Measurements from ENCODE around the gene TAF3.

TAF3 gene

DNA sequence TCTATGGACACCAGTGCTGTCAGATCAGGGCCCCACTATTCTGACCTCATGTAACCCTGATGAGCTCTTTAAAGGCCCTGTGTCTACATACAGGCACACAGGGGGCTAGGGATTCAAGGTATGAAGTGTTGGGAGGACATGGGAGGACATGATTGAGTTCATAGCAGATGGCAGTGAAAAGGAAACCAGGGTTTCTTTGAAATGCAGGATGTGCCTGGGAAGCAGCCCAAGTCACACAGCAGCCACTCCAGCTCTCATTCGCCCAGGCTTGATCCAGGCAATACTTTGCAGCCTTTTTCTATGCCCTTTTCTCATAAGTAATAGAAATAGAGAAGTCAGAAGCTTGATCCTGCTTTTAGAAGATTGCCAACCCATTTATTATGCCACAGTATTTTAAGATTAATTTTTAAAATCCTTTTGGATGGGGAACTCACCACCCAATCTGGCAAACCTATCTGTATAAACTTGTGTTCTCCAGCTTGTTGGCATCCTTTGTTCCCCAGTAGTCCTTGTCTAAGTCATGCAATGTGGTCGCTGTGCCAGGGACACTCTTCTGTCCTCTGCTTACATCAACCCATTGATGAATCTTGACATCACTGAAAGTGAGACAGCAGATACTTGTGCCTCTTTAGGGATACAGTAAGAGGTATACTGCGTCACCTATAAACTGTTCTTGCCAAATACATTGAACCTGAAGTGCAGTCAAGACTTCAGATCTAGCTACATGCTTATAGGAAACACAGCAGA lies 95.0 kb downstream of the TAF3 start:
- no peaks in the 10 kb centered on the region for H3K36me3 ChIP-seq (ENCODE audit: insufficient read depth, low read length)
- H3K4me3 ChIP-seq (ENCODE audit: low read depth in 1 of 2, low read length in 2 of 2): no peak overlapping the region
- no peak overlapping the region for H3K27ac ChIP-seq (ENCODE audit: low read depth, low read length)
- peaks cover 5% of the 10 kb centered on the region for H3K4me1 ChIP-seq (ENCODE audit: insufficient read depth, low read length)
- H3K27me3 ChIP-seq (ENCODE audit: control insufficient read depth in 1 of 2, insufficient read depth in 2 of 2, low read length in 2 of 2): no peaks in the 10 kb centered on the region
- H3K9ac ChIP-seq (ENCODE audit: low read length): no peak overlapping the region
- H3K9me3 ChIP-seq (ENCODE audit: low read length): no peaks in the 10 kb centered on the region

DNA sequence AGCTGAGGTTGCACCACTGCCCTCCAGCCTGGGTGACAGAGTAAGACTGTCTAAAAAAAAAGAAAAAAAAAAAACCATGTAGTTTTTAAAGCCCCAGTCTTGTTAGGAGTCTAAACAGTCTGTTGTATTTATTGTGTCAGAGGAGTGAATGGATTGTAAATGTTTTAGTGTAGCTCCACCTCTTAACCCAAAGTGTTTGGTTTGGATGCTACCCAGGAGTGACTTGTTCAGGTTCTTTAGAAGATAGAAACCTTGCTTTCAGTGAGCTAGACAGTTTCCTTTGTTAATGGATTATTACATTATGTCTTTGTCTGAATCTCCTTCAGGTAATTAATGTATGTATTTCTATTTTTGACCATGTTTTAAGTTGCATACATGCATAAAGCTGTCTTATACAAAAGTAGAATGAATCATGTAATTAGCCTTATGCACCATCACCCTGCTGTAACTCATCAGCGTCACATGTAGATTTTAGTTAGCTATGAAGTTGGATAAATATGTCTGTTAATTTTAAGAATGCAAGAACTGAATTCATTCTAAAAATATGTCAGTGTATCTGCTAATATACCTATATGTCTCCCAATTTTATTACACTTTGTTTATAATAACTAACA lies 97.7 kb downstream of the TAF3 start:
- Histone ChIP-seq H3K27me3 (ENCODE audit: control insufficient read depth in 1 of 2, insufficient read depth in 2 of 2, low read length in 2 of 2) (no peaks in the 10 kb centered on the region), H3K4me3 (ENCODE audit: low read depth in 1 of 2, low read length in 2 of 2) (no peak overlapping the region)

DNA sequence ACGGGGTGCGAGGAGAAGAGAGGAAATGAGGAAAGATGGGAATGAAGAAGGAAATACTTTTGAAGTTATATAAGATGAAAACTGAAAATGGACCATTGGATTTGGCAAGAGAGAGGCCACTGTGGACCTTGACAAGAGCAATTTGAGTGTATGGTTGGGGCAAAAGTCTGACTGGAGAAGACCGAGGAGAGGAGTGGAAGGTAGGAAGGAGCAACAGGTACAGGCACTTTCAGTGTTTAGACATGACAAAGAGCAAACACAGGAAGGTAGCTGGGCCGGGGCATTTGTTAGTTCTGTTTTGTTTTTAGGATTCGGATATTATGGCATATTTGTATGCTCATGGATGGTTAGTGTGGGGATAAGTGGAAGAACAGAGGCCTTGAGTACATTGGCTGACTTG lies 99.4 kb downstream of the TAF3 start:
- Histone ChIP-seq H3K4me3 (ENCODE audit: low read depth in 1 of 2, low read length in 2 of 2) (no peak overlapping the region), H3K9ac (ENCODE audit: low read length) (no peak overlapping the region), H3K27me3 (ENCODE audit: control insufficient read depth in 1 of 2, insufficient read depth in 2 of 2, low read length in 2 of 2) (no peaks in the 10 kb centered on the region), H3K9me3 (ENCODE audit: low read length) (no peaks in the 10 kb centered on the region), H3K27ac (ENCODE audit: low read depth, low read length) (no peak overlapping the region), H3K36me3 (ENCODE audit: insufficient read depth, low read length) (no peaks in the 10 kb centered on the region), H3K4me1 (ENCODE audit: insufficient read depth, low read length) (peaks cover 5% of the 10 kb centered on the region)

More for the DNA sequence above, 97.7 kb downstream of the TAF3 start:
- peaks cover 5% of the 10 kb centered on the region for H3K4me1 ChIP-seq (ENCODE audit: insufficient read depth, low read length)
- H3K36me3 ChIP-seq (ENCODE audit: insufficient read depth, low read length): no peaks in the 10 kb centered on the region
- no peak overlapping the region for H3K27ac ChIP-seq (ENCODE audit: low read depth, low read length)
- no peak overlapping the region for H3K9ac ChIP-seq (ENCODE audit: low read length)
- no peaks in the 10 kb centered on the region for H3K9me3 ChIP-seq (ENCODE audit: low read length)

DNA sequence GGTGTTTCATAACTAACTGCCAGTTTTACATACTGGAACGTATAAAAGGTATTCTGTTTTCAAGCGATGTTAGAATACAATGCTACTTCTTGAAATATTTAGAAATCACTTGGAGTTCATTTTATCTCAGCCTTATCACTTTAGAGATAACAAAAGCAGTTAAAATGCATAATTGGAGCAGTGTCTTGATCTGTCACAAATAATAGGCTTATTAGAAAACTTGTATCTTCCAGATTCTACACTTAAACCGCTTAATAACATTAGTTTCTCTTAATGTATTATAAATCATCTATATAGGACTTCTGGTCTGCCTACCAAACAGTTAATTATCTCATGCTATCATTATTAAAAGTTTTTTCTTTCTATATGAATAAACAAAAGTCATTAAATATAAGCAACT lies 104.4 kb downstream of the TAF3 start:
- no peak overlapping the region for H3K9ac ChIP-seq (ENCODE audit: low read length)
- H3K9me3 ChIP-seq (ENCODE audit: low read length): no peaks in the 10 kb centered on the region
- H3K36me3 ChIP-seq (ENCODE audit: insufficient read depth, low read length): no peaks in the 10 kb centered on the region
- no peak overlapping the region for H3K27ac ChIP-seq (ENCODE audit: low read depth, low read length)
- no peak overlapping the region for H3K4me3 ChIP-seq (ENCODE audit: low read depth in 1 of 2, low read length in 2 of 2)
- no peaks in the 10 kb centered on the region for H3K4me1 ChIP-seq (ENCODE audit: insufficient read depth, low read length)
- no peaks in the 10 kb centered on the region for H3K27me3 ChIP-seq (ENCODE audit: control insufficient read depth in 1 of 2, insufficient read depth in 2 of 2, low read length in 2 of 2)

GRCh38 chr10:7928536-7928935 lies 110.2 kb downstream of the TAF3 start:
- H3K4me1 ChIP-seq (ENCODE audit: insufficient read depth, low read length): no peaks in the 10 kb centered on the region
- no peak overlapping the region for H3K4me3 ChIP-seq (ENCODE audit: low read depth in 1 of 2, low read length in 2 of 2)
- H3K27me3 ChIP-seq (ENCODE audit: control insufficient read depth in 1 of 2, insufficient read depth in 2 of 2, low read length in 2 of 2): no peaks in the 10 kb centered on the region
- no peaks in the 10 kb centered on the region for H3K36me3 ChIP-seq (ENCODE audit: insufficient read depth, low read length)
- H3K9ac ChIP-seq (ENCODE audit: low read length): no peak overlapping the region
- no peak overlapping the region for H3K27ac ChIP-seq (ENCODE audit: low read depth, low read length)
- no peaks in the 10 kb centered on the region for H3K9me3 ChIP-seq (ENCODE audit: low read length)

DNA sequence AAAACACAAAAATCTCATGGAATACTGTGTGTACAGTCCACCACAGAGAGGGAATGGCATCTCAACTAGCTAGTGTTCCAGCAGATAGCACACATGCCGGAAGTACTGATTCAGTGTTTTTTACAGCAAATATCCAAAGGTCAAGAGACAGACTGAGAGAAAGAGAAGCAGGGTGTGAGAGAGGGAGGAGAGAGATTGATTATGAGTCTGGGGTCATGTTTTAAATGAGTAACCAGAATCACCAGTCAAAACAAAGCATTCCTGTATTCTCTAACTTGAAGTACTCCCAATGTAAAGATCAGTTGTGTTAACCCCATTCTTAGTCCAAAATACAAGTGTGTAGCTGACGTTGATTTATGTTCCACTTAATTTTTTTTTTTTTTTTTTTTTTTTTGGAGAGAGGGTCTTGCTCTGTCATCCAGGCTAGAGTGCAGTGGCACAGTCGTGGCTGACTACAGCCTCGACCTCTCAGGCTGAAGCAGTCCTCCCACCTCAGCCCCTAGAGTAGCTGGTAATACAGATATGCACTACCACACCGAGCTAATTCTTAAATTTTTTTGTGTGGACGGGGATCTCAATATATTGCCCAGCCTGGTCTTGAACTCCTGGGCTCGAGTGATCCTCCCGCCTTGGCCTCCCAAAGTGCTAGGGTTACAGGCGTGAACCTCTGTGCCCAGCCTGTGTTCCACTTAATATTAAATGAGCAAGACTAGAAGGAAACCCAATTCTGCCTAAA lies 114.2 kb downstream of the TAF3 start:
- Histone ChIP-seq H3K36me3 (ENCODE audit: insufficient read depth, low read length) (no peaks in the 10 kb centered on the region), H3K9me3 (ENCODE audit: low read length) (no peaks in the 10 kb centered on the region), H3K27ac (ENCODE audit: low read depth, low read length) (no peak overlapping the region), H3K4me1 (ENCODE audit: insufficient read depth, low read length) (no peaks in the 10 kb centered on the region), H3K9ac (ENCODE audit: low read length) (no peak overlapping the region), H3K4me3 (ENCODE audit: low read depth in 1 of 2, low read length in 2 of 2) (no peak overlapping the region), H3K27me3 (ENCODE audit: control insufficient read depth in 1 of 2, insufficient read depth in 2 of 2, low read length in 2 of 2) (no peaks in the 10 kb centered on the region)

DNA sequence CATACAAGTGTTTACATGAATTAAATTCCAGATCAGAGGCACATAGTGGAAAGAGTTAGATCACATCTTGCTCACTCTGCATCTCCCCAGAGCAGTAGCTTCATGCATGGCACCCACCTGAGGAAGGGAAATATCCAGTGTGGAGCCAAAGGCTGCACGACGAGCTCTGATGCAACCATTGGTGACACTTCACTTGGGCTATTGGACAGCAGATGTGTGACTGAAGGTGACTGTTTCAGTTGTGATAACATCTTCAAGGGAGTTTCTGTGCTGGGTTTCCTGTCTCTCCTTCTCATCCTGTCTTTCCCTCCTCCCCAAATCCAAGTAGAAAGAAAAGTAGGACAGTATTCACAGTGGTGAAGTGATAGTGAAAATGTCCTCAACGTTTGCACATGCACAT lies 115.0 kb downstream of the TAF3 start:
- Histone ChIP-seq H3K9me3 (ENCODE audit: low read length) (no peaks in the 10 kb centered on the region), H3K27me3 (ENCODE audit: control insufficient read depth in 1 of 2, insufficient read depth in 2 of 2, low read length in 2 of 2) (no peaks in the 10 kb centered on the region), H3K4me3 (ENCODE audit: low read depth in 1 of 2, low read length in 2 of 2) (no peak overlapping the region), H3K4me1 (ENCODE audit: insufficient read depth, low read length) (no peaks in the 10 kb centered on the region), H3K9ac (ENCODE audit: low read length) (no peak overlapping the region), H3K27ac (ENCODE audit: low read depth, low read length) (no peak overlapping the region), H3K36me3 (ENCODE audit: insufficient read depth, low read length) (no peaks in the 10 kb centered on the region)

GRCh38 chr10:7933757-7934156 lies 115.5 kb downstream of the TAF3 start:
- no peak overlapping the region for H3K27ac ChIP-seq (ENCODE audit: low read depth, low read length)
- no peaks in the 10 kb centered on the region for H3K27me3 ChIP-seq (ENCODE audit: control insufficient read depth in 1 of 2, insufficient read depth in 2 of 2, low read length in 2 of 2)
- H3K4me3 ChIP-seq (ENCODE audit: low read depth in 1 of 2, low read length in 2 of 2): no peak overlapping the region
- no peaks in the 10 kb centered on the region for H3K9me3 ChIP-seq (ENCODE audit: low read length)
- H3K9ac ChIP-seq (ENCODE audit: low read length): no peak overlapping the region
- no peaks in the 10 kb centered on the region for H3K36me3 ChIP-seq (ENCODE audit: insufficient read depth, low read length)
- H3K4me1 ChIP-seq (ENCODE audit: insufficient read depth, low read length): no peaks in the 10 kb centered on the region

- Histone ChIP-seq H3K4me3 (ENCODE audit: low read depth in 1 of 2, low read length in 2 of 2) (no peak overlapping the region), H3K36me3 (ENCODE audit: insufficient read depth, low read length) (no peaks in the 10 kb centered on the region), H3K4me1 (ENCODE audit: insufficient read depth, low read length) (no peaks in the 10 kb centered on the region), H3K9ac (ENCODE audit: low read length) (no peak overlapping the region), H3K9me3 (ENCODE audit: low read length) (no peaks in the 10 kb centered on the region), H3K27me3 (ENCODE audit: control insufficient read depth in 1 of 2, insufficient read depth in 2 of 2, low read length in 2 of 2) (no peaks in the 10 kb centered on the region), H3K27ac (ENCODE audit: low read depth, low read length) (no peak overlapping the region)
Measured at GRCh38 chr10:7937315-7937945, 119.1 kb downstream of the TAF3 start.

- Histone ChIP-seq H3K4me3 (ENCODE audit: low read depth in 1 of 2, low read length in 2 of 2) (no peak overlapping the region), H3K27ac (ENCODE audit: low read depth, low read length) (no peak overlapping the region), H3K36me3 (ENCODE audit: insufficient read depth, low read length) (no peaks in the 10 kb centered on the region), H3K9ac (ENCODE audit: low read length) (no peak overlapping the region), H3K9me3 (ENCODE audit: low read length) (no peaks in the 10 kb centered on the region), H3K27me3 (ENCODE audit: control insufficient read depth in 1 of 2, insufficient read depth in 2 of 2, low read length in 2 of 2) (no peaks in the 10 kb centered on the region), H3K4me1 (ENCODE audit: insufficient read depth, low read length) (no peaks in the 10 kb centered on the region)
Measured at GRCh38 chr10:7941576-7941975, 123.3 kb downstream of the TAF3 start.

DNA sequence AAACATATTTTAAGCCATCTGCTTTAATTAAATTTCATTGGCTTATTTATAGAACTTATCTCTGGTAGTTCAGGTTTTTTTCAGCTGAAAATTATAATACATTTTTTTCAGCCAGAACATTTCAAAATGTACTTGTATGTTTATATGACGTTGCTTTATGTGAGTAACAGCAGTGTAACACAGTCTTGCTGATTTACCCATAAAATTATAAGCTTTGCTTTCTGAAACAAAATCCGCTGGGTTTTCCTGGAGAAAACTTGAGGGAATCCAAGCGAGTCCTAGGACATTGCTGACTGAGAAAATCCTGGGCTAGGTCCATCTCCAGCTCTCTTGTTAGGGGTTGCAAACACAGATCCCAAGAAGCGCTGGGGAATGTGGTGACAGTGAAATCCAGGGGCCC lies 124.0 kb downstream of the TAF3 start:
- Histone ChIP-seq H3K27ac (ENCODE audit: low read depth, low read length) (no peak overlapping the region), H3K4me3 (ENCODE audit: low read depth in 1 of 2, low read length in 2 of 2) (no peak overlapping the region), H3K27me3 (ENCODE audit: control insufficient read depth in 1 of 2, insufficient read depth in 2 of 2, low read length in 2 of 2) (no peaks in the 10 kb centered on the region), H3K36me3 (ENCODE audit: insufficient read depth, low read length) (no peaks in the 10 kb centered on the region), H3K9me3 (ENCODE audit: low read length) (no peaks in the 10 kb centered on the region), H3K9ac (ENCODE audit: low read length) (no peak overlapping the region), H3K4me1 (ENCODE audit: insufficient read depth, low read length) (no peaks in the 10 kb centered on the region)
